ENCODE data around the gene SSBP4.
A peak's percentile ranks its signal among the peaks of the same experiment; 100 is the strongest.

Gene SSBP4

DNA sequence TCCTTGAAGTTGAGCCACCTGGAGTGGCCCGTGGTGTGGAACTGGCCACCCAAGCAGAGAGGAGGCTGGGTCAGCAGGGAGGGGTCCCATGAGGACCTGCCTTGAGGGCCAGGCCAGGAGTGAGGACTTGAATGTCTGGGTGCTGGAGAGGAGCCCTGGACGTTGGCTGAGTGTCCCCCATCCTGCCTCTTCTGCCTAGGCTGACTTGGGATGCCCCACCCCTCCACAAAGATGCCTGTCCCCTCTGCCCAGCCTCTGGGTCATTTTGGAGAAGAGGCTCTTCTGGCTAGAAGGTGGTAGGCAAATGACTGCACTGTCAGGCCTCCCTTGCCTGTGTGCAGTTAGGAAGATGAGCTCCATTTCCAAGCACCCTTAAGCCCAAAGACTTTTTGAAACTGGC lies 1.7 kb downstream of the SSBP4 start:
- peak overlapping the region; percentile 90 for H3K4me3 ChIP-seq (ENCODE audit: low read length)
- H3F3A ChIP-seq (ENCODE audit: control insufficient read depth, insufficient read depth) = peaks cover 34% of the 10 kb centered on the region
- peak overlapping the region; percentile 79 for H3K4me2 ChIP-seq (ENCODE audit: low read length)
- H3K9me3 ChIP-seq (ENCODE audit: control insufficient read depth, insufficient read depth, low read length) = no peaks in the 10 kb centered on the region
- no peaks in the 10 kb centered on the region for H3K9me2 ChIP-seq (replicated peaks; ENCODE audit: control insufficient read depth, low read length)
- H3K36me3 ChIP-seq (ENCODE audit: control insufficient read depth, low read length) = peaks cover 32% of the 10 kb centered on the region
- H3K79me2 ChIP-seq (ENCODE audit: control insufficient read depth, low read length) = peaks cover 65% of the 10 kb centered on the region
- H3K4me1 ChIP-seq (ENCODE audit: control insufficient read depth, low read length) = peaks cover 86% of the 10 kb centered on the region
- peak overlapping the region; percentile 87 for H3K27ac ChIP-seq (ENCODE audit: low read depth, low read length)
- TF ChIP-seq EZH2phosphoT487 (IDR thresholded peaks at IDR 0.05; ENCODE audit: borderline replicate concordance, low read length) = no peak
- H3K27me3 ChIP-seq (ENCODE audit: control insufficient read depth, low read length) = no peaks in the 10 kb centered on the region
- peaks cover 17% of the 10 kb centered on the region; the same call in 1 of the 2 replicates for H4K20me1 ChIP-seq (ENCODE audit: control insufficient read depth, insufficient read depth, low read depth, low read length)

DNA sequence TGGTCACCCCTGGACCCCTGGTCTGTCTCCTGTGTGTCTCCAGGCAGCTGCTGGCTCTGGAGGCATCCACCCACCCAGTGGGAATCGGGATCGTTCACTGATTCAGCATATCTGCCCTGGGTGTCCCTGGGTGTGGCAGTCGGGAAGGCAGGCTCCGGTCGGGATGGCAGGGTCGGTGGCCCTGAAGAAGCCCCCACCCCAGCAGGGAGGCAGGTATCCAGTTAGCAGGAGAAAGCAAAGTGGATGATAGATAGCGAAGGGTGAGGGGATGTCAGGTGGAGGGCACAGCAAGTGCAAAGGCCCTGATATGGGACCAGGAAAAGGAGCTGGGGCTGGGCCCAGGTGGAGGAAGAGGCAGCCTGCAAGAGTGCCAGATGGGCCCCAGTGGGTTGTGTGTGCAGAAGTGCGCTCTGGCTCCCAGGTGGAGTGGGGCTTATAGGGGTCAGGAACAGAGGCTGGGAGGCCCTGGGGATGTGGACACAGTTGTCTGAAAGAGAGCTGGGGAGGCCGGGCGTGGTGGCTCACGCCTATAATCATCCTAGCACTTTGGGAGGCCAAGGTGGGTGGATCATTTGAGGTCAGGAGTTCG lies 2.3 kb downstream of the SSBP4 start:
- H3K79me2 ChIP-seq (ENCODE audit: control insufficient read depth, low read length) = peaks cover 70% of the 10 kb centered on the region
- peaks cover 17% of the 10 kb centered on the region; the same call in 1 of the 2 replicates for H4K20me1 ChIP-seq (ENCODE audit: control insufficient read depth, insufficient read depth, low read depth, low read length)
- peak overlapping the region; percentile 87 for H3K27ac ChIP-seq (ENCODE audit: low read depth, low read length)
- TF ChIP-seq EZH2phosphoT487 (IDR thresholded peaks at IDR 0.05; ENCODE audit: borderline replicate concordance, low read length) = no peak
- TF ChIP-seq, protein P1, sequence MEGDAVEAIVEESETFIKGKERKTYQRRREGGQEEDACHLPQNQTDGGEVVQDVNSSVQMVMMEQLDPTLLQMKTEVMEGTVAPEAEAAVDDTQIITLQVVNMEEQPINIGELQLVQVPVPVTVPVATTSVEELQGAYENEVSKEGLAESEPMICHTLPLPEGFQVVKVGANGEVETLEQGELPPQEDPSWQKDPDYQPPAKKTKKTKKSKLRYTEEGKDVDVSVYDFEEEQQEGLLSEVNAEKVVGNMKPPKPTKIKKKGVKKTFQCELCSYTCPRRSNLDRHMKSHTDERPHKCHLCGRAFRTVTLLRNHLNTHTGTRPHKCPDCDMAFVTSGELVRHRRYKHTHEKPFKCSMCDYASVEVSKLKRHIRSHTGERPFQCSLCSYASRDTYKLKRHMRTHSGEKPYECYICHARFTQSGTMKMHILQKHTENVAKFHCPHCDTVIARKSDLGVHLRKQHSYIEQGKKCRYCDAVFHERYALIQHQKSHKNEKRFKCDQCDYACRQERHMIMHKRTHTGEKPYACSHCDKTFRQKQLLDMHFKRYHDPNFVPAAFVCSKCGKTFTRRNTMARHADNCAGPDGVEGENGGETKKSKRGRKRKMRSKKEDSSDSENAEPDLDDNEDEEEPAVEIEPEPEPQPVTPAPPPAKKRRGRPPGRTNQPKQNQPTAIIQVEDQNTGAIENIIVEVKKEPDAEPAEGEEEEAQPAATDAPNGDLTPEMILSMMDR (IDR thresholded peaks at IDR 0.05; ENCODE audit: low read depth, low read length, poor library complexity, severe bottlenecking) = no peak
- peaks cover 86% of the 10 kb centered on the region for H3K4me1 ChIP-seq (ENCODE audit: control insufficient read depth, low read length)
- H3K9me2 ChIP-seq (replicated peaks; ENCODE audit: control insufficient read depth, low read length) = no peaks in the 10 kb centered on the region
- peaks cover 36% of the 10 kb centered on the region for H3K36me3 ChIP-seq (ENCODE audit: control insufficient read depth, low read length)
- H3F3A ChIP-seq (ENCODE audit: control insufficient read depth, insufficient read depth) = peaks cover 33% of the 10 kb centered on the region
- H3K27me3 ChIP-seq (ENCODE audit: control insufficient read depth, low read length) = no peaks in the 10 kb centered on the region
- no peaks in the 10 kb centered on the region for H3K9me3 ChIP-seq (ENCODE audit: control insufficient read depth, insufficient read depth, low read length)
- peak overlapping the region; percentile 90 for H3K4me3 ChIP-seq (ENCODE audit: low read length)
- peak overlapping the region; percentile 79 for H3K4me2 ChIP-seq (ENCODE audit: low read length)

DNA sequence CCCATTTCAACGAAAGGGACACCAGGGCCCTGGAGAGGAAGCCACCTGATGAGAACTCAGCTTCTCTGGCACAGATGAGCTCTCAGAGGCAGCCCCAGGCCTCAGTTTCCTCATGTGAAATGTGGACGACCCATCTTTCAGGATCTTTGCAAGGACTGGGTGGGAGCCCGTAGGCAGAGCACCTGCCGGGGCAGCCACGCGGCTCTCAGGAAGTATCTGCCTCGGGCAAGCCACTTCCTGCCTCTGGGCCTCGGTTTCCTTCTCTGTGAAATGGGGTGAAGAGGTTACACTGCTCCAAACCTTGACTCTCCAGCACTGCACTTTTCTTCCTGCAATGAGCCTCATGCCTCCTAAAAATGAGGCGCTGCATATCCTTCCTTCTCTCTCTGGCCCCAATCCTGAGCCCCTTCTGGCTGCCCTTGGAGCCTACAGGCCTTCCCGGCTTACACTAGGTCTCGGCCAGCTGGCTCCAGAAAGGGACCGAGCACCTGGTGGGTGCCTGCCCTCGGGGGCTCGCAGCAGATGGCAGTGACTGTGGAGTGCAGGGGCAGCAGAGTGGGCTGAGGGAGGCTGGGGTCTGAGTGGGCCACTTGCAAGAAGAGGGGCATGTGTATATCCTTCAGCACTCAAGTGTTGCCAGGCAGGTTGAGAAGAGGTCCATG lies 3.5 kb downstream of the SSBP4 start:
- Histone ChIP-seq H3K4me2 (ENCODE audit: low read length) (peak overlapping the region; percentile 79), H3K9me3 (ENCODE audit: control insufficient read depth, insufficient read depth, low read length) (no peaks in the 10 kb centered on the region), H3F3A (ENCODE audit: control insufficient read depth, insufficient read depth) (peaks cover 31% of the 10 kb centered on the region), H3K79me2 (ENCODE audit: control insufficient read depth, low read length) (peaks cover 82% of the 10 kb centered on the region), H3K9me2 (replicated peaks; ENCODE audit: control insufficient read depth, low read length) (no peaks in the 10 kb centered on the region), H3K4me1 (ENCODE audit: control insufficient read depth, low read length) (peaks cover 86% of the 10 kb centered on the region), H3K27me3 (ENCODE audit: control insufficient read depth, low read length) (no peaks in the 10 kb centered on the region), H3K36me3 (ENCODE audit: control insufficient read depth, low read length) (peaks cover 47% of the 10 kb centered on the region), H3K27ac (ENCODE audit: low read depth, low read length) (peak overlapping the region; percentile 87), H3K4me3 (ENCODE audit: low read length) (peak overlapping the region; percentile 90), H4K20me1 (ENCODE audit: control insufficient read depth, insufficient read depth, low read depth, low read length) (peaks cover 17% of the 10 kb centered on the region; the same call in 1 of the 2 replicates)
- TF ChIP-seq EZH2phosphoT487 (IDR thresholded peaks at IDR 0.05; ENCODE audit: borderline replicate concordance, low read length) = no peak
- TF ChIP-seq, protein P1 (IDR thresholded peaks at IDR 0.05; ENCODE audit: low read depth, low read length, poor library complexity, severe bottlenecking) = no peak
